ENCODE measurements around the gene ADAMTSL2.

The ADAMTSL2 gene

GRCh38 chr9:133602277-133602676 lies 67.8 kb downstream of the ADAMTSL2 start:
- in situ Hi-C loops (cut with HindIII; ENCODE audit: low sequenced_read_pairs) = no loop called here
- H3K4me3 ChIP-seq (ENCODE audit: low read depth, low read length) = no peak overlapping the region
- no peak for TF ChIP-seq CTCF (IDR thresholded peaks at IDR 0.05; ENCODE audit: low read depth, low read length, missing control alignments)
- no peak for DNase-seq (ENCODE audit: low read depth)

GRCh38 chr9:133603135-133603927 lies 68.8 kb downstream of the ADAMTSL2 start:
- no peak for DNase-seq (ENCODE audit: low read depth)
- TF ChIP-seq CTCF (IDR thresholded peaks at IDR 0.05; ENCODE audit: low read depth, low read length, missing control alignments) = peak; percentile 8
- no peak overlapping the region for H3K4me3 ChIP-seq (ENCODE audit: low read depth, low read length)
- in situ Hi-C loops (cut with HindIII; ENCODE audit: low sequenced_read_pairs) = no loop called here

- in situ Hi-C loops (cut with HindIII; ENCODE audit: low sequenced_read_pairs) = no loop called here
- no peak for TF ChIP-seq CTCF (IDR thresholded peaks at IDR 0.05; ENCODE audit: low read depth, low read length, missing control alignments)
- no peak for DNase-seq (ENCODE audit: low read depth)
- H3K4me3 ChIP-seq (ENCODE audit: low read depth, low read length) = no peak overlapping the region
Measured at GRCh38 chr9:133604214-133604613, 69.7 kb downstream of the ADAMTSL2 start.

- in situ Hi-C loops (cut with HindIII; ENCODE audit: low sequenced_read_pairs) = no loop called here
- no peak overlapping the region for H3K4me3 ChIP-seq (ENCODE audit: low read depth, low read length)
Measured at GRCh38 chr9:133604856-133605255, 70.4 kb downstream of the ADAMTSL2 start.

GRCh38 chr9:133605446-133605845 lies 70.9 kb downstream of the ADAMTSL2 start:
- H3K4me3 ChIP-seq (ENCODE audit: low read depth, low read length) = no peak overlapping the region
- no peak for DNase-seq (ENCODE audit: low read depth)
- in situ Hi-C loops (cut with HindIII; ENCODE audit: low sequenced_read_pairs) = no loop called here
- no peak for TF ChIP-seq CTCF (IDR thresholded peaks at IDR 0.05; ENCODE audit: low read depth, low read length, missing control alignments)

More at GRCh38 chr9:133604856-133605255, 70.4 kb downstream of the ADAMTSL2 start:
- DNase-seq (ENCODE audit: low read depth) = no peak
- no peak for TF ChIP-seq CTCF (IDR thresholded peaks at IDR 0.05; ENCODE audit: low read depth, low read length, missing control alignments)

- no peak overlapping the region for H3K4me3 ChIP-seq (ENCODE audit: low read depth, low read length)
- in situ Hi-C loops (cut with HindIII; ENCODE audit: low sequenced_read_pairs) = no loop called here
- DNase-seq (ENCODE audit: low read depth) = no peak
- no peak for TF ChIP-seq CTCF (IDR thresholded peaks at IDR 0.05; ENCODE audit: low read depth, low read length, missing control alignments)
Measured at GRCh38 chr9:133605856-133606707, 71.6 kb downstream of the ADAMTSL2 start.

Data from astrocyte of the cerebellum (primary cell).